Stimulated activated CD8-positive, alpha-beta memory T cell treated with anti-CD3 and anti-CD28 coated beads, Interleukin-12 subunit alpha, Interleukin-12 subunit beta, amount 100 ng/mL, for 24 hours (primary cell): ENCODE results near the gene CLIC6.

Source experiments
- DNase-seq: peaks from one replicate; pipeline ENCODE4 v3.0.0-alpha.2; 2020; ENCODE audit errors: extremely low read depth

Gene CLIC6

GRCh38 chr21:34668803-34669148 is at the start of gene CLIC6:
Gene CLIC6, plus strand, starts transcription at chr21:34668994. Its CDS starts 395 bp downstream, at chr21:34669389.
- no peak for DNase-seq

GRCh38 chr21:34619841-34620665 is 48.7 kb upstream of the CLIC6 start:
- no peak for DNase-seq

GRCh38 chr21:34621434-34622350 is 47.1 kb upstream of the CLIC6 start:
- no peak for DNase-seq

GRCh38 chr21:34623516-34623915 is 45.3 kb upstream of the CLIC6 start:
- no peak for DNase-seq

GRCh38 chr21:34625030-34625593 is 43.7 kb upstream of the CLIC6 start:
- DNase-seq = no peak

GRCh38 chr21:34626131-34626530 is 42.7 kb upstream of the CLIC6 start:
- no peak for DNase-seq

GRCh38 chr21:34630536-34631143 is 38.2 kb upstream of the CLIC6 start:
- DNase-seq = no peak

GRCh38 chr21:34632498-34632897 is 36.3 kb upstream of the CLIC6 start:
- no peak for DNase-seq

- no peak for DNase-seq
These were observed 33.5 kb upstream of the CLIC6 start for GRCh38 chr21:34635307-34635706.

GRCh38 chr21:34636961-34637360 is 31.8 kb upstream of the CLIC6 start:
- DNase-seq = no peak

- DNase-seq = no peak
These were observed 29.5 kb upstream of the CLIC6 start for GRCh38 chr21:34639250-34639649.

GRCh38 chr21:34639882-34640788 is 28.7 kb upstream of the CLIC6 start:
- DNase-seq = no peak

GRCh38 chr21:34640858-34641257 is 27.9 kb upstream of the CLIC6 start:
- DNase-seq = no peak

- no peak for DNase-seq
These were observed 26.4 kb upstream of the CLIC6 start for GRCh38 chr21:34642211-34643075.

GRCh38 chr21:34644825-34645224 is 24.0 kb upstream of the CLIC6 start:
- DNase-seq = no peak

- DNase-seq = no peak
These were observed 21.2 kb upstream of the CLIC6 start for GRCh38 chr21:34647555-34647954.

- DNase-seq = no peak
These were observed 20.0 kb upstream of the CLIC6 start for GRCh38 chr21:34648739-34649297.

- no peak for DNase-seq
These were observed 19.4 kb upstream of the CLIC6 start for GRCh38 chr21:34649400-34649799.

GRCh38 chr21:34650861-34651431 is 17.8 kb upstream of the CLIC6 start:
- no peak for DNase-seq
